BE2C (cell line): Measurements from ENCODE around the gene CFAP20.

Experiments
- DNase-seq: peaks from one replicate; pipeline ENCODE4 v3.0.0-alpha.2; 2020
- H3K27me3 ChIP-seq: fragments of 250-450 bp; sonication (Bioruptor Pico); 2 replicates; pipeline ENCODE4 v1.5.1; 2020; ENCODE audit warnings: mild to moderate bottlenecking
- H3K36me3 ChIP-seq: fragments of 250-450 bp; sonication (Bioruptor Pico); 2 replicates; pipeline ENCODE4 v1.5.1; 2020; ENCODE audit warnings: mild to moderate bottlenecking
- H3K4me1 ChIP-seq: fragments of 250-450 bp; sonication (Bioruptor Pico); 2 replicates; pipeline ENCODE4 v1.5.1; 2020
- H3K4me3 ChIP-seq: 2 replicates; pipeline ENCODE4 v1.5.1; 2011; ENCODE audit warnings: low read depth, low read length
- H3K9me3 ChIP-seq: fragments of 250-450 bp; sonication (Bioruptor Pico); 2 replicates; pipeline ENCODE4 v1.5.1; 2020
- CTCF ChIP-seq: IDR thresholded peaks from 2 replicates; pipeline ENCODE4 v1.5.1; 2012; ENCODE audit warnings: mild to moderate bottlenecking, low read depth, low read length

CFAP20 gene

GRCh38 chr16:58127033-58127556 is 2.1 kb downstream of the CFAP20 start:
- Histone ChIP-seq H3K4me1 (peaks cover 14% of the 10 kb centered on the region; the same call in 1 of the 2 replicates), H3K9me3 (no peaks in the 10 kb centered on the region), H3K27me3 (no peaks in the 10 kb centered on the region), H3K4me3 (peak overlapping the region; percentile 93), H3K36me3 (no peaks in the 10 kb centered on the region)
- peak; percentile 56 for TF ChIP-seq CTCF
- no peak for DNase-seq

GRCh38 chr16:58126451-58126961 is 2.7 kb downstream of the CFAP20 start:
- Histone ChIP-seq H3K9me3 (no peaks in the 10 kb centered on the region), H3K27me3 (no peaks in the 10 kb centered on the region), H3K4me3 (peak overlapping the region; percentile 93), H3K4me1 (peaks cover 14% of the 10 kb centered on the region; the same call in 1 of the 2 replicates), H3K36me3 (no peaks in the 10 kb centered on the region)
- no peak for DNase-seq
- TF ChIP-seq CTCF = no peak

GRCh38 chr16:58125781-58126335 is 3.3 kb downstream of the CFAP20 start:
- Histone ChIP-seq H3K4me1 (peaks cover 17% of the 10 kb centered on the region), H3K36me3 (no peaks in the 10 kb centered on the region), H3K4me3 (no peak overlapping the region), H3K27me3 (no peaks in the 10 kb centered on the region), H3K9me3 (no peaks in the 10 kb centered on the region)
- TF ChIP-seq CTCF = peak; percentile 5; the same call in 1 of the 2 replicates
- no peak for DNase-seq

- peaks cover 24% of the 10 kb centered on the region for H3K4me1 ChIP-seq
Measured at GRCh38 chr16:58125041-58125440, 4.1 kb downstream of the CFAP20 start.

GRCh38 chr16:58124601-58124915 is 4.6 kb downstream of the CFAP20 start:
- H3K4me1 ChIP-seq = peaks cover 26% of the 10 kb centered on the region
- no peak for DNase-seq
- H3K27me3 ChIP-seq = no peaks in the 10 kb centered on the region
- no peaks in the 10 kb centered on the region for H3K9me3 ChIP-seq
- no peak for TF ChIP-seq CTCF
- H3K36me3 ChIP-seq = no peaks in the 10 kb centered on the region
- no peak overlapping the region for H3K4me3 ChIP-seq

More at GRCh38 chr16:58125041-58125440, 4.1 kb downstream of the CFAP20 start:
- Histone ChIP-seq H3K9me3 (no peaks in the 10 kb centered on the region), H3K27me3 (no peaks in the 10 kb centered on the region), H3K36me3 (no peaks in the 10 kb centered on the region), H3K4me3 (no peak overlapping the region)
- no peak for DNase-seq
- TF ChIP-seq CTCF = no peak

GRCh38 chr16:58123896-58124600 is 5.1 kb downstream of the CFAP20 start:
- DNase-seq = no peak
- no peaks in the 10 kb centered on the region for H3K27me3 ChIP-seq
- no peaks in the 10 kb centered on the region for H3K36me3 ChIP-seq
- peaks cover 31% of the 10 kb centered on the region for H3K4me1 ChIP-seq
- H3K4me3 ChIP-seq = no peak overlapping the region
- no peaks in the 10 kb centered on the region for H3K9me3 ChIP-seq
- no peak for TF ChIP-seq CTCF
